ENCODE results near the gene CHID1. TPM values are rescaled to one million over a fixed set of nuclear protein-coding genes. Genes with fewer than 3 reads are reported as not detected.

Gene CHID1
- total RNA-seq, 2 experiments from 2014 or later = 69.8 to 72.0 TPM

GRCh38 chr11:889687-890475, 20.7 kb downstream of the CHID1 start:
- H3K27me3 Mint-ChIP-seq = no peaks in the 10 kb centered on the region
- no peak overlapping the region for H3K27ac Mint-ChIP-seq
- ATAC-seq (no peak), DNase-seq (no peak)
- no peak for TF ChIP-seq CTCF (IDR thresholded peaks at IDR 0.05)
- intact Hi-C loops (cut with micrococcal nuclease) = no loop called here
- ChIA-PET CTCF (no interaction called here), POLR2A (no interaction called here)
- no peaks in the 10 kb centered on the region for H3K9me3 Mint-ChIP-seq
- H3K4me1 Mint-ChIP-seq (ENCODE audit: low read depth) = no peaks in the 10 kb centered on the region
- peaks cover 10% of the 10 kb centered on the region for H3K36me3 Mint-ChIP-seq (ENCODE audit: low read depth)
- H3K4me3 Mint-ChIP-seq = no peak overlapping the region

- H3K27me3 Mint-ChIP-seq = no peaks in the 10 kb centered on the region
- no peak overlapping the region for H3K4me3 Mint-ChIP-seq
- no peaks in the 10 kb centered on the region for H3K9me3 Mint-ChIP-seq
- H3K36me3 Mint-ChIP-seq (ENCODE audit: low read depth) = peaks cover 10% of the 10 kb centered on the region
- H3K27ac Mint-ChIP-seq = no peak overlapping the region
- intact Hi-C loops (cut with micrococcal nuclease) = no loop called here
- CTCF ChIA-PET = no interaction called here
- no peak for ATAC-seq
- TF ChIP-seq CTCF (IDR thresholded peaks at IDR 0.05) = no peak
- POLR2A ChIA-PET = no interaction called here
- DNase-seq = no peak
- H3K4me1 Mint-ChIP-seq (ENCODE audit: low read depth) = no peaks in the 10 kb centered on the region
These were observed 21.4 kb downstream of the CHID1 start for GRCh38 chr11:889257-889656.

- no peak for TF ChIP-seq CTCF (IDR thresholded peaks at IDR 0.05)
- ATAC-seq = no peak
These were observed 22.0 kb downstream of the CHID1 start for GRCh38 chr11:888310-889212.

GRCh38 chr11:887589-887988, 23.0 kb downstream of the CHID1 start:
- intact Hi-C loops (cut with micrococcal nuclease) = no loop called here
- no peaks in the 10 kb centered on the region for H3K27me3 Mint-ChIP-seq
- no peak overlapping the region for H3K4me3 Mint-ChIP-seq
- CTCF ChIA-PET = no interaction called here
- peaks cover 10% of the 10 kb centered on the region for H3K36me3 Mint-ChIP-seq (ENCODE audit: low read depth)
- DNase-seq = no peak
- no peak overlapping the region for H3K27ac Mint-ChIP-seq
- H3K4me1 Mint-ChIP-seq (ENCODE audit: low read depth) = no peaks in the 10 kb centered on the region
- ATAC-seq = no peak
- no peaks in the 10 kb centered on the region for H3K9me3 Mint-ChIP-seq
- POLR2A ChIA-PET = interaction anchor here (0.6 to 0.9 kb wide), 2 partner anchors 23 to 158 kb away, joined by 3 read pairs; partner anchors contain the start of gene CHID1
- no peak for TF ChIP-seq CTCF (IDR thresholded peaks at IDR 0.05)

More at GRCh38 chr11:888310-889212, 22.0 kb downstream of the CHID1 start:
- Mint-ChIP-seq H3K4me1 (ENCODE audit: low read depth) (no peaks in the 10 kb centered on the region), H3K27ac (no peak overlapping the region), H3K4me3 (no peak overlapping the region), H3K9me3 (no peaks in the 10 kb centered on the region), H3K36me3 (ENCODE audit: low read depth) (peaks cover 10% of the 10 kb centered on the region), H3K27me3 (no peaks in the 10 kb centered on the region)
- ChIA-PET CTCF (no interaction called here), POLR2A (interaction anchor here (0.9 kb wide), 1 partner anchor 22 kb away, joined by 3 read pairs; the partner anchor contains the start of gene CHID1)
- DNase-seq = no peak
- intact Hi-C loops (cut with micrococcal nuclease) = no loop called here

GRCh38 chr11:886568-886967, 24.0 kb downstream of the CHID1 start:
- intact Hi-C loops (cut with micrococcal nuclease) = no loop called here
- H3K4me3 Mint-ChIP-seq = no peak overlapping the region
- DNase-seq (no peak), ATAC-seq (no peak)
- POLR2A ChIA-PET = no interaction called here
- no peaks in the 10 kb centered on the region for H3K9me3 Mint-ChIP-seq
- no peaks in the 10 kb centered on the region for H3K4me1 Mint-ChIP-seq (ENCODE audit: low read depth)
- no peak overlapping the region for H3K27ac Mint-ChIP-seq
- no peaks in the 10 kb centered on the region for H3K27me3 Mint-ChIP-seq
- CTCF ChIA-PET = no interaction called here
- H3K36me3 Mint-ChIP-seq (ENCODE audit: low read depth) = peaks cover 16% of the 10 kb centered on the region
- no peak for TF ChIP-seq CTCF (IDR thresholded peaks at IDR 0.05)

All from activated CD8-positive, alpha-beta T cell treated with anti-CD3 and anti-CD28 coated beads for 36 hours (primary cell).